Astrocyte (in vitro differentiated cells and primary cell): ENCODE data around the gene PRKCH.

Source experiments
- CTCF ChIP-seq: IDR thresholded peaks from 2 replicates; pipeline ENCODE4 v1.5.1; 2011; ENCODE audit warnings: low read depth, mild to moderate bottlenecking, inconsistent platforms, low read length, moderate library complexity; ENCODE audit not compliant: insufficient read depth
- EZH2 ChIP-seq: IDR thresholded peaks from 2 replicates; pipeline ENCODE4 v1.6.1; 2012; ENCODE audit warnings: mild to moderate bottlenecking, low read length, inconsistent platforms; ENCODE audit not compliant: insufficient read depth

DNA sequence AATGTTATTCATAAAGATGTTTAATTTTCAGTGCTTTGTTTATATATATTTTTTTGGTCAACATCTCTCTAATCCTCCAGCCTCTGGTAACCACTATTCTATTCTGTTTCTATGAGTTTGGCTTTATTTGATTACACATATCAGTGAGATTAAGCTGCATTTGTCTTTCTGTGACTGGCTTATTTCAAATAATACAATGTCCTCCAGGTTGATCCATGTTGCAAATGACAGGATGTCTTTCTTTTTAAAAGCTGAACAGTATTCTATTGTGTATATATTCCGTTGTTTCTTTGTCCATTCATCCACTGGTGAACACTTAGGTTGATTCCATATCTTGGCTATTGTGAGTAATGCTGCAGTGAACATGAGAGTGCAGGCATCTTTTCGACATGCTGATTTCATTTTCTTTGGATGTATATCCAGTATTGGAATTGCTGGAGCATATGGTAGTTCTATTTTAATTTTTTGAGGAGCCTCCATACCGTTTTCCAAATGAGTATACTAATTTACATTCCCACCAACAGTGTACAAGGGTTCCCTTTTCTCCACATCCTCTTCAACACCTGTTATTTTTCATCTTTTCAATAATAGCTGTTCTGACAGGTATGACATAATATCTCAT, 142.4 kb downstream of the PRKCH start:
- no peak for TF ChIP-seq CTCF
- no peak for TF ChIP-seq EZH2
